ENCODE measurements around the gene RFPL4AL1.
"Not testable (repeated sequence)": the region's sequence is repeated elsewhere in the genome, so short reads cannot be mapped to it uniquely, and the experiment has no call there.

DNA sequence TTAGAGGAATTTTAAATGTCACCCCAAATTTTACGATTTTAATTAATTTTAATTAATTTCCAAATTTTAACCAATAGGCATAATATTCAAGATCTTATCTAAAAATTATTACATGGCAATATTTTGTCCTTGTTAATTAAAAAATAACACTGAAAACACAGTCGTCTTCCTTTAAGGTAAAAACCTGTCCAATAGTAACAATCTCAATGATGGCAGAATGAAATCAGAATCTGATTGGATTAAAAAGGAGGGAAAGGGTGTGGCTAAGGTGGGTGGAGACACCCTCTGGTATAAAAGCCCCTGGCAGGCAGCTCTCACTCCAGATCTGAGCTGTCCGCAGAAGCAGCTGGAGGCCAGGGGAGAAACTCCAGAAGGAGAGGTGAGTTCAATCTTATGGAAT is 10.1 kb upstream of the RFPL4AL1 start, which contains the start of gene RFPL4A:
- not testable (repeated sequence) for TF ChIP-seq POLR2A (IDR thresholded peaks at IDR 0.05; ENCODE audit: low read depth, low read length); TAF1 (IDR thresholded peaks at IDR 0.05; ENCODE audit: borderline replicate concordance, low read depth, low read length); POLR2AphosphoS5 (IDR thresholded peaks at IDR 0.05; ENCODE audit: low read depth, low read length)
